Mesenchymal stem cell (in vitro differentiated cells and primary cell): ENCODE measurements around the gene UBL7.

Source experiments
- DNase-seq: peaks from one replicate; pipeline ENCODE4 v3.0.0-alpha.2; 2013
- H2AFZ ChIP-seq: one replicate; pipeline ENCODE4 v1.6.1; 2013; ENCODE audit warnings: low read depth, mild to moderate bottlenecking, control low read depth, inconsistent platforms, low read length, moderate library complexity
- H2AK5ac ChIP-seq: 2 replicates; pipeline ENCODE4 v1.6.1; 2013; ENCODE audit warnings: low read length, moderate library complexity, mild to moderate bottlenecking, inconsistent platforms; ENCODE audit not compliant: severe bottlenecking
- H2BK120ac ChIP-seq: one replicate; pipeline ENCODE4 v1.6.1; 2013; ENCODE audit warnings: low read depth, mild to moderate bottlenecking, inconsistent platforms, low read length, moderate library complexity
- H2BK12ac ChIP-seq, 2 experiments: one replicate each; pipeline ENCODE4 v1.6.1; 2013; ENCODE audit warnings: inconsistent platforms in 2 of 2, low read length in 2 of 2, mild to moderate bottlenecking in 2 of 2, moderate library complexity in 2 of 2, control low read depth in 1 of 2
- H2BK15ac ChIP-seq: one replicate; pipeline ENCODE4 v1.6.1; 2013; ENCODE audit warnings: mild to moderate bottlenecking, low read depth, inconsistent platforms; ENCODE audit not compliant: poor library complexity, severe bottlenecking
- H2BK5ac ChIP-seq: 2 replicates; pipeline ENCODE4 v1.6.1; 2013; ENCODE audit warnings: low read depth, mild to moderate bottlenecking, low read length, control low read depth, inconsistent platforms; ENCODE audit not compliant: poor library complexity, severe bottlenecking
- H3K14ac ChIP-seq, 2 experiments: one replicate each; pipeline ENCODE4 v1.6.1; 2013; ENCODE audit warnings: inconsistent platforms in 2 of 2, low read length in 2 of 2, control low read depth in 1 of 2, mild to moderate bottlenecking in 1 of 2, moderate library complexity in 1 of 2
- H3K18ac ChIP-seq, 2 experiments: one replicate each; pipeline ENCODE4 v1.6.1; 2013; ENCODE audit warnings: inconsistent platforms in 2 of 2, low read length in 2 of 2, control low read depth in 1 of 2, low read depth in 1 of 2, mild to moderate bottlenecking in 1 of 2
- H3K23ac ChIP-seq, 2 experiments: one replicate each; pipeline ENCODE4 v1.6.1; 2013; ENCODE audit warnings: inconsistent platforms in 2 of 2, low read length in 2 of 2, mild to moderate bottlenecking in 2 of 2, moderate library complexity in 2 of 2, control low read depth in 1 of 2
- H3K27ac ChIP-seq: 2 replicates; pipeline ENCODE4 v1.5.1; 2013; ENCODE audit warnings: mild to moderate bottlenecking, moderate library complexity, low read length, control low read depth, inconsistent platforms; ENCODE audit not compliant: poor library complexity, severe bottlenecking
- H3K27me3 ChIP-seq, 2 experiments: 2 replicates each; pipeline versions ENCODE4 v1.6.1 to v1.7.0; 2013; ENCODE audit warnings: low read length in 2 of 2, mild to moderate bottlenecking in 2 of 2, moderate library complexity in 2 of 2, control low read depth in 1 of 2, inconsistent platforms in 1 of 2; ENCODE audit not compliant: control insufficient read depth in 1 of 2, insufficient read depth in 1 of 2
- H3K36me3 ChIP-seq, 2 experiments: 2 replicates each; pipeline versions ENCODE4 v1.6.1 to v1.7.0; 2013; ENCODE audit warnings: low read length in 2 of 2, control low read depth in 1 of 2, inconsistent platforms in 1 of 2, low read depth in 1 of 2, mild to moderate bottlenecking in 1 of 2; ENCODE audit not compliant: insufficient read depth in 2 of 2, control insufficient read depth in 1 of 2
- H3K4ac ChIP-seq, 2 experiments: one replicate each; pipeline ENCODE4 v1.6.1; 2013; ENCODE audit warnings: inconsistent platforms in 2 of 2, low read length in 2 of 2, mild to moderate bottlenecking in 2 of 2, moderate library complexity in 2 of 2, control low read depth in 1 of 2, low read depth in 1 of 2
- H3K4me1 ChIP-seq: 2 replicates; pipeline ENCODE4 v1.6.1; 2013; ENCODE audit warnings: low read depth, low read length, control low read depth; ENCODE audit not compliant: control insufficient read depth, insufficient read depth
- H3K4me2 ChIP-seq: 2 replicates; pipeline ENCODE4 v1.6.1; 2013; ENCODE audit warnings: low read length, mild to moderate bottlenecking, inconsistent platforms; ENCODE audit not compliant: poor library complexity, severe bottlenecking
- H3K4me3 ChIP-seq, 2 experiments: 2 replicates each; pipeline versions ENCODE4 v1.5.1 to v1.7.0; 2013; ENCODE audit warnings: low read length in 2 of 2, mild to moderate bottlenecking in 2 of 2, control low read depth in 1 of 2, low read depth in 1 of 2; ENCODE audit not compliant: insufficient read depth in 1 of 2
- H3K79me1 ChIP-seq: replicated peaks from 2 replicates; pipeline ENCODE4 v1.6.1; 2013; ENCODE audit warnings: mild to moderate bottlenecking, control low read depth, low read length, inconsistent platforms; ENCODE audit not compliant: poor library complexity, severe bottlenecking
- H3K9ac ChIP-seq: 2 replicates; pipeline ENCODE4 v1.7.0; 2013; ENCODE audit warnings: mild to moderate bottlenecking, low read length, moderate library complexity
- H3K9me3 ChIP-seq: 2 replicates; pipeline ENCODE4 v1.7.0; 2013; ENCODE audit warnings: mild to moderate bottlenecking, low read length; ENCODE audit not compliant: control insufficient read depth
- H4K8ac ChIP-seq: one replicate; pipeline ENCODE4 v1.6.1; 2013; ENCODE audit warnings: inconsistent platforms, mild to moderate bottlenecking, low read length, moderate library complexity
- H4K91ac ChIP-seq: one replicate; pipeline ENCODE4 v1.6.1; 2013; ENCODE audit warnings: mild to moderate bottlenecking, low read length, inconsistent platforms
- WGBS: methylation state at CpG from one replicate; pipeline ENCODE4 v1.1.7; 2013; ENCODE audit warnings: mixed read lengths; 5-methylcytosine and 5-hydroxymethylcytosine counted together

The UBL7 gene

DNA sequence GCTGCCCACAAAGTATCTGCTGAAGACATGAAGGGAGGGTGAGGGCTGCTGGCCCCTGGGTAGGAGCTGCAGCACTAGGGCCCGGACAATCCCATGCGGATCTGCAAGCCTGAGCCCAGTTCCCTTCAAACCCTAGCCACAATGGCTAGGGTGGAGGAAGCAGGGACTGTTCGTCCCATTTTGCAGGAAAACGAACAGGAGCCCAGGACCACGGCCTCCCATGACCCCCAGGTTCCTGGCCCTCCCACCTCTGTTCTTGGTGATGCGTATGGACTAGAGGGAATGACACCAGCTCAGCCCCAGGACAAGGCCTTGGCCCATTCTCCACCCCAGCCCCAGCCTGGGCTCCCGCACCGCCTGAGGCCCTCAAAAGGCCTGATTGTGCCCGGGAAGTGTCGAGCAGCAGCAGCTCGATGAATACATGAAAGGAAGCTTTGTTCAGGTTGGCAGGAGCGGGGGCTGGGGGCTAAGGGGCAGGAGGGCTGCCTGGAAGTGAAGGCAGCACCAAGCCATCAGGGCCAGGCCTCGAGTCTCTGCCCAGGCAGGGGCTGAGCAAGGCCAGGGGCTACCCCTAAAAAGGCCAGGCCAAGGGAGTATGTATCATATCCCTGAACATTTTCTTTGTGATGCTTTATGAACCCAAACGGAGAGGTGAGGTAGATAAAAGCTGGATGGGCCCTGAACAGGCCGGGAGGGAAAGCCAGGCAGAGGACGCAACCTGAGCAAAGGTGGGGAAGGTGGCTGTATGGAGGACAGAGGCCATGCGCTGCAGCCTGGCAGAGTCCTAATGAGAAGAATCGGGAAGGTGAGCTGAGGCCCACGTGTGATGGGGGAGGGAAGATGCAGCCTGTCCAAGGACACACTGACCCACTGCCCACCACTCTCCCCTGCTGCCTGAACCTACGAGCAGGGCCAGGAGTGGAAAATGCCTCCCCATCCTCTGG is 39.4 kb downstream of the UBL7 start:
- H3K4ac ChIP-seq, result no peak overlapping the region
- 93% methylated on average over 19 of the region's 20 CpGs for WGBS
- no peak overlapping the region for H2AFZ ChIP-seq
- H3K4me1 ChIP-seq, result peaks cover 87% of the 10 kb centered on the region
- no peak overlapping the region for H2BK5ac ChIP-seq
- peak overlapping the region; percentile 83 for H3K27ac ChIP-seq
- no peak overlapping the region for H3K23ac ChIP-seq
- H2AK5ac ChIP-seq, result peak overlapping the region; percentile 83
- H3K36me3 ChIP-seq, result peaks cover 6 to 30% of the 10 kb centered on the region in 2 experiments
- H3K9me3 ChIP-seq, result no peaks in the 10 kb centered on the region
- H3K27me3 ChIP-seq, result no peaks in the 10 kb centered on the region
- no peak overlapping the region for H2BK120ac ChIP-seq
- H3K79me1 ChIP-seq, result no peaks in the 10 kb centered on the region
- H3K4me3 ChIP-seq, result no peak overlapping the region
- no peak overlapping the region for H4K8ac ChIP-seq
- DNase-seq, result no peak
- no peak overlapping the region for H2BK15ac ChIP-seq
- H3K9ac ChIP-seq, result peak overlapping the region; percentile 12
- H3K4me2 ChIP-seq, result no peak overlapping the region
- H3K18ac ChIP-seq, result peak overlapping the region in 1 of 2 experiments; percentile 38
- no peak overlapping the region for H2BK12ac ChIP-seq
- peak overlapping the region; percentile 37 for H4K91ac ChIP-seq
- H3K14ac ChIP-seq, result no peak overlapping the region

DNA sequence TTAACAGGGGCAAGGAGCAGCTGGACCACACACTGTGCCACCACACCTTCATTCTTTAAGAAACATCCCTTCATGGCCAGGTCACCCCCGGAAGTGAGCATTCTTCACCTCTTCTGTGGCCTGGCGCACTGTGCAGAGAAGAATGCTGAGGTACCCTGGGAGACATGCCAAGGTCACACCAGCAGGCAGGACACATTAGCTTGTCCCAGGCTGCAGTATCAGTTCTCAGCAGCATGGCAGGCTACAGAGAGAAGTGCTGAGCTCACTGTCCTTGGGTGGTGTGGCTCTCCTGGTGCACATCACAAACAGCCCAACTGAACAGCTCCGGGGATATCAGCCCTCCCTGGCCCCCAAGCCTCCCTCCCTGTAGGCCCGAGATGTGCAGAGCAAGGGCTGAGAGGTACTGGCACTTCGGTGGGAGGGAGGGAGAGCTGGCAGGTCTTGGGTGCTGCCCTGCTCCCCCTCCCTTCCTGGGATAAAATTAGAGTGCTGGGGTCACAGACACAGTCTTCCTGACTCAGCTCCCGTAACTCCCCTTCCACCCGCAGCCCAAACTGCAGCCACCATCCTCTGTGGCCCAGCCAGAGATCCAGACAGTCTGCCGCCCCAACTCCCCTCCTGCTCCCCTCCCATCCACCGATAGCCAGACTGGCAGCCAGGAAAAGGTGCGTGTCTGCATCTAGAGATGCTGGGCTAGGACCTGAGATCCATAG is 40.6 kb downstream of the UBL7 start:
- 84% methylated on average over 9 of the region's 10 CpGs for WGBS
- Histone ChIP-seq H2BK15ac (no peak overlapping the region), H4K8ac (no peak overlapping the region), H3K9ac (peak overlapping the region; percentile 47), H3K9me3 (no peaks in the 10 kb centered on the region), H3K36me3 (peaks cover 14 to 39% of the 10 kb centered on the region in 2 experiments), H3K27ac (peak overlapping the region; percentile 51), H3K23ac (peak overlapping the region in 1 of 2 experiments; percentile 42), H3K4ac (no peak overlapping the region), H3K18ac (peak overlapping the region in 1 of 2 experiments; percentile 28), H2BK120ac (no peak overlapping the region), H4K91ac (no peak overlapping the region), H3K14ac (peak overlapping the region in 1 of 2 experiments; percentile 7), H3K27me3 (no peaks in the 10 kb centered on the region), H2AK5ac (peak overlapping the region; percentile 83), H2BK12ac (peak overlapping the region in 1 of 2 experiments; percentile 15), H2AFZ (no peak overlapping the region), H2BK5ac (no peak overlapping the region), H3K4me2 (no peak overlapping the region), H3K79me1 (peaks cover 3% of the 10 kb centered on the region), H3K4me1 (peaks cover 92% of the 10 kb centered on the region), H3K4me3 (no peak overlapping the region)
- no peak for DNase-seq

DNA sequence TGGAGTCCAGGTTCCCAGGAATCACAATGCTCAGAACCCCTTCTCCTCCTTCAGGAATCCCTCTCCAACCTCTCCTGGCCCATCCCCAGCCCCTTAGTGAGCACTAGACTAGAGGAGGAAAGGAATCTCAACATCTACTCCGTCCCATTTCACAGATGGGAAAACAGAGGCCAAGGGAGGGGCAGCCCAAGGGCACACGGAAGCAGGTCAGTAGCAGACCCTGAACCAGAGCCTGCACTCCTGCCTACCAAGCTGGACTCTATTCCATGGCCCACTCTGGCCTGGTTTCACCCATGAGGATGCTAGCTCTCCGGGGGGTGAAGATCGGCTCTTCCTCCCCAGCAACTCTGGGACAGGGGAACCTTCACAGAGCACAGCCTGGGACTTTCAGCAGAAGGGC is 41.5 kb downstream of the UBL7 start:
- H4K91ac ChIP-seq, result no peak overlapping the region

More for the DNA sequence above, 41.5 kb downstream of the UBL7 start:
- H2BK5ac ChIP-seq, result no peak overlapping the region
- H3K27me3 ChIP-seq, result no peaks in the 10 kb centered on the region
- no peak overlapping the region for H3K4ac ChIP-seq
- no peak for DNase-seq
- H3K4me3 ChIP-seq, result no peak overlapping the region
- peak overlapping the region; percentile 20 for H2AK5ac ChIP-seq
- H3K79me1 ChIP-seq, result peaks cover 4% of the 10 kb centered on the region
- H2BK15ac ChIP-seq, result no peak overlapping the region
- H3K4me1 ChIP-seq, result peaks cover 91% of the 10 kb centered on the region
- H3K36me3 ChIP-seq, result peaks cover 23 to 48% of the 10 kb centered on the region in 2 experiments
- no peak overlapping the region for H2AFZ ChIP-seq
- H3K9ac ChIP-seq, result peak overlapping the region; percentile 47
- H3K4me2 ChIP-seq, result no peak overlapping the region
- H4K8ac ChIP-seq, result no peak overlapping the region
- no peak overlapping the region for H3K23ac ChIP-seq
- H2BK120ac ChIP-seq, result no peak overlapping the region
- WGBS, result 93% methylated on average over 4 of the region's 4 CpGs
- H3K9me3 ChIP-seq, result no peaks in the 10 kb centered on the region
- H3K14ac ChIP-seq, result no peak overlapping the region
- no peak overlapping the region for H2BK12ac ChIP-seq
- peak overlapping the region; percentile 51 for H3K27ac ChIP-seq
- no peak overlapping the region for H3K18ac ChIP-seq
